ENCODE data around the gene TM4SF4.

Gene TM4SF4

DNA sequence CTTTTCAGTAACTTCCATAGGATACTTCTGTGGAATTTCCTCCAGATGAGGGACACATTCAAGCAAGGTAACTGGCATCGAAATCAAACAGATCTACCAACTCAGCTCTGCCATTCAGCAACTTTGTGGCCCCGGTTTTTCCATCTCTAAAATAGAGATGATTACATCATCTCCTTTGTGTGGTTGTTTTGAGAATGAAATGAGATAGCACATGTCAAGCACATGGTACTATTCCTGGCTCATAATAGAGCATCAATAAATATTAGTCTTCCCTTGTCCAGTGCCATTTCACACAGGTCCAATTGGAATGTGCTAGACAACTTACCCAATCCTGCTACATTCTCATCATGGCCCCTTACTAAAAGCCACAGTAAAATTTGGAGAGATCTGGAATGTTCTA is 24.2 kb upstream of the TM4SF4 start:
- no peaks in the 10 kb centered on the region for H3K36me3 ChIP-seq (ENCODE audit: control insufficient read depth, insufficient read depth, low read length)
- no peak overlapping the region for H3K56ac ChIP-seq (ENCODE audit: low read length)
- no peak overlapping the region for H2BK5ac ChIP-seq (ENCODE audit: low read length)
- H3K23ac ChIP-seq (ENCODE audit: low read length), result no peak overlapping the region
- no peak overlapping the region for H4K8ac ChIP-seq (ENCODE audit: low read depth, low read length)
- no peaks in the 10 kb centered on the region for H3K4me1 ChIP-seq (ENCODE audit: control insufficient read depth, low read depth, low read length)
- no peaks in the 10 kb centered on the region for H3K27me3 ChIP-seq (ENCODE audit: insufficient read depth, low read length, poor library complexity)
- no peak overlapping the region for H4K5ac ChIP-seq (ENCODE audit: low read length)
- H3K79me2 ChIP-seq (ENCODE audit: control insufficient read depth, insufficient read depth, low read length), result no peaks in the 10 kb centered on the region
- no peak overlapping the region for H3K4me3 ChIP-seq (ENCODE audit: low read length)
- H3K9ac ChIP-seq (ENCODE audit: low read length), result no peak overlapping the region
- no peak overlapping the region for H2BK15ac ChIP-seq (replicated peaks; ENCODE audit: low read depth)
- WGBS (ENCODE audit: extremely low coverage, insufficient coverage, low lambda C conversion rate), result no CpG with 5 or more reads among the region's 2 CpGs
- no peaks in the 10 kb centered on the region for H3K79me1 ChIP-seq (ENCODE audit: low read length)
- H3K27ac ChIP-seq (ENCODE audit: low read depth, low read length), result no peak overlapping the region
- no peak overlapping the region for H3K18ac ChIP-seq (ENCODE audit: low read length)
- no peak overlapping the region for H2AK5ac ChIP-seq (ENCODE audit: low read length)
- DNase-seq, result no peak
- no peak overlapping the region for H2BK120ac ChIP-seq (ENCODE audit: low read depth, low read length)
- H3K4me2 ChIP-seq (ENCODE audit: low read length), result no peak overlapping the region
- H3K4ac ChIP-seq (ENCODE audit: low read depth, low read length), result no peak overlapping the region

DNA sequence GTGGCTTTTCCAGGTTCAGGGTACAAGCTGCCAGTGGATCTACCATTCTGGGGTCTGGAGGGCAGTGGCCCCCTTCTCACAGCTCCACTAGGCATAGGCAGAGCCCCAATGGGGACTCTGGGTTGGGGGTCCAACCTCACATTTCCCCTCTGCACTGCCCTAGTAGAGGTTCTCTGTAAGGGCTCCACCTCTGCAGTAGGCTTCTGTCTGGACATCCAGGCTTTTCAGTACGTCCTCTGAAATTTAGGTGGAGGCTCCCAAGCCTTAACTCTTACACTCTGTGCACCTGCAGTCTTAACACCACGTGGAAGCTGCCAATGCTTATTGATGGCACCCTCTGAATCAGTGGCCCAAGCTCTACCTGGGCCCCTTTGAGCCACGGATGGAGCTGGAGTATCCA is 22.5 kb upstream of the TM4SF4 start:
- Histone ChIP-seq H3K18ac (ENCODE audit: low read length) (no peak overlapping the region), H2BK120ac (ENCODE audit: low read depth, low read length) (no peak overlapping the region), H3K27ac (ENCODE audit: low read depth, low read length) (no peak overlapping the region), H3K36me3 (ENCODE audit: control insufficient read depth, insufficient read depth, low read length) (no peaks in the 10 kb centered on the region), H3K4me1 (ENCODE audit: control insufficient read depth, low read depth, low read length) (no peaks in the 10 kb centered on the region), H3K4ac (ENCODE audit: low read depth, low read length) (no peak overlapping the region), H2AK5ac (ENCODE audit: low read length) (no peak overlapping the region), H3K56ac (ENCODE audit: low read length) (no peak overlapping the region), H3K4me2 (ENCODE audit: low read length) (no peak overlapping the region), H3K23ac (ENCODE audit: low read length) (no peak overlapping the region), H3K9ac (ENCODE audit: low read length) (no peak overlapping the region), H3K27me3 (ENCODE audit: insufficient read depth, low read length, poor library complexity) (no peaks in the 10 kb centered on the region), H3K4me3 (ENCODE audit: low read length) (no peak overlapping the region), H3K79me1 (ENCODE audit: low read length) (no peaks in the 10 kb centered on the region), H4K5ac (ENCODE audit: low read length) (no peak overlapping the region), H4K8ac (ENCODE audit: low read depth, low read length) (no peak overlapping the region), H3K79me2 (ENCODE audit: control insufficient read depth, insufficient read depth, low read length) (no peaks in the 10 kb centered on the region), H2BK15ac (replicated peaks; ENCODE audit: low read depth) (no peak overlapping the region), H2BK5ac (ENCODE audit: low read length) (no peak overlapping the region)
- no CpG with 5 or more reads among the region's 3 CpGs for WGBS (ENCODE audit: extremely low coverage, insufficient coverage, low lambda C conversion rate)
- DNase-seq, result no peak

DNA sequence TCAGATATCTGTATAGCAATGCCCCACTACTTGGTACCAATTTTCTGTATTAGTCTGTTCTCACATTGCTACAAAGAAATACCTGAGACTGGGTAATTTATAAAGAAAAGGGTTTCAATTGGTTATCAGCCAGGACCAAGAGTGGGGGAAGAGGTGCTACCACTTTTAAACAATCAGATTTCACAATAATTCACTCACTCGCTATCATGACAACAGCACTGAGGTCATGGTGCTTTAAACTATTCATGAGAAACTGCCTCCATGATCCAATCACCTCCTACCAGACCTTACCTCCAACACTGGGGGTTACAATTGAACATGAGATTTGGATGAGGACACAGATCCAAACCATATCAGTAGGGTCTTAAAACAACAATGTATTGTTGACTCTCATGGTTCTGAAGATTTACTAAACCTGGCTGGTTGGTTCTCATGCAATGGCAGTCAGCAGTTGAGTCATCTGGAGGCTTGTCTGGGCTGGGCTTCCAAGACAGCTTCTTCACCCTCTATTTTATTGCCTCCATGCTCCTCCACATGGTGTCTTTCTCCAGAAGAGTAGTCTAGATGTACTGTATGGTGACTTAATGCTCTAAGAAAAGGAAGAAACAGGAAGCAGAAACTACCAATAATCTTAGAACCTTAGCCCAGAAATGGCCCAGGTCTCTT is 21.2 kb upstream of the TM4SF4 start:
- no peak overlapping the region for H2BK120ac ChIP-seq (ENCODE audit: low read depth, low read length)
- no peak overlapping the region for H2AK5ac ChIP-seq (ENCODE audit: low read length)
- H2BK15ac ChIP-seq (replicated peaks; ENCODE audit: low read depth), result no peak overlapping the region
- no peaks in the 10 kb centered on the region for H3K79me2 ChIP-seq (ENCODE audit: control insufficient read depth, insufficient read depth, low read length)
- no peaks in the 10 kb centered on the region for H3K27me3 ChIP-seq (ENCODE audit: insufficient read depth, low read length, poor library complexity)
- no peaks in the 10 kb centered on the region for H3K4me1 ChIP-seq (ENCODE audit: control insufficient read depth, low read depth, low read length)
- no peak overlapping the region for H3K27ac ChIP-seq (ENCODE audit: low read depth, low read length)
- H3K79me1 ChIP-seq (ENCODE audit: low read length), result no peaks in the 10 kb centered on the region
- H3K18ac ChIP-seq (ENCODE audit: low read length), result no peak overlapping the region
- WGBS (ENCODE audit: extremely low coverage, insufficient coverage, low lambda C conversion rate), result no CpG with 5 or more reads among the region's 1 CpG
- no peak overlapping the region for H3K4ac ChIP-seq (ENCODE audit: low read depth, low read length)
- DNase-seq, result no peak
- H3K23ac ChIP-seq (ENCODE audit: low read length), result no peak overlapping the region
- no peak overlapping the region for H2BK5ac ChIP-seq (ENCODE audit: low read length)
- H3K4me2 ChIP-seq (ENCODE audit: low read length), result no peak overlapping the region
- H4K8ac ChIP-seq (ENCODE audit: low read depth, low read length), result no peak overlapping the region
- no peak overlapping the region for H3K4me3 ChIP-seq (ENCODE audit: low read length)
- no peaks in the 10 kb centered on the region for H3K36me3 ChIP-seq (ENCODE audit: control insufficient read depth, insufficient read depth, low read length)
- no peak overlapping the region for H3K56ac ChIP-seq (ENCODE audit: low read length)
- H4K5ac ChIP-seq (ENCODE audit: low read length), result no peak overlapping the region
- H3K9ac ChIP-seq (ENCODE audit: low read length), result no peak overlapping the region

DNA sequence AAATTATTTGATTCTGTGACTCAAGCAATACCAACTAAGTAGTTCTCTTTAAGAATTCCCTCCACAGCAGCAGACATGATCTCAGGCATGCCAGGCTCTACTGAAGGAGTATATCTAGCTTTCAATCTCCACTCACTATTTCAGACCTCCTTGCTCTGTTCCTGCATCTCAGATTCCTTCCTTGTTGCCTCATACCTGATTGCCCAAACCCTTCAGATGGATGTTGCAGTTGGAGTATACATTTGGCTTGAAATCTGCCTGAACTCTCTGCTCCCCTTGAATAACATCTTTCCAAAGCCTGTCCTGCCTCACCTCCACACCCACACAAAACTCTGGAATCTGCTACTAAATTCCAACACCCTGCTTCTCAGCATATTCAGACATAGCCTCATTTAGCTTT is 19.8 kb upstream of the TM4SF4 start:
- Histone ChIP-seq H2BK15ac (replicated peaks; ENCODE audit: low read depth) (no peak overlapping the region), H3K4me2 (ENCODE audit: low read length) (no peak overlapping the region), H4K5ac (ENCODE audit: low read length) (no peak overlapping the region), H3K79me1 (ENCODE audit: low read length) (no peaks in the 10 kb centered on the region), H3K9ac (ENCODE audit: low read length) (no peak overlapping the region), H2AK5ac (ENCODE audit: low read length) (no peak overlapping the region), H3K36me3 (ENCODE audit: control insufficient read depth, insufficient read depth, low read length) (no peaks in the 10 kb centered on the region), H2BK120ac (ENCODE audit: low read depth, low read length) (no peak overlapping the region), H3K18ac (ENCODE audit: low read length) (no peak overlapping the region), H4K8ac (ENCODE audit: low read depth, low read length) (no peak overlapping the region), H3K27me3 (ENCODE audit: insufficient read depth, low read length, poor library complexity) (no peaks in the 10 kb centered on the region), H3K23ac (ENCODE audit: low read length) (no peak overlapping the region), H3K4ac (ENCODE audit: low read depth, low read length) (no peak overlapping the region), H3K4me3 (ENCODE audit: low read length) (no peak overlapping the region), H3K79me2 (ENCODE audit: control insufficient read depth, insufficient read depth, low read length) (no peaks in the 10 kb centered on the region), H2BK5ac (ENCODE audit: low read length) (no peak overlapping the region), H3K56ac (ENCODE audit: low read length) (no peak overlapping the region), H3K4me1 (ENCODE audit: control insufficient read depth, low read depth, low read length) (no peaks in the 10 kb centered on the region), H3K27ac (ENCODE audit: low read depth, low read length) (no peak overlapping the region)
- peak; percentile 74 for DNase-seq

DNA sequence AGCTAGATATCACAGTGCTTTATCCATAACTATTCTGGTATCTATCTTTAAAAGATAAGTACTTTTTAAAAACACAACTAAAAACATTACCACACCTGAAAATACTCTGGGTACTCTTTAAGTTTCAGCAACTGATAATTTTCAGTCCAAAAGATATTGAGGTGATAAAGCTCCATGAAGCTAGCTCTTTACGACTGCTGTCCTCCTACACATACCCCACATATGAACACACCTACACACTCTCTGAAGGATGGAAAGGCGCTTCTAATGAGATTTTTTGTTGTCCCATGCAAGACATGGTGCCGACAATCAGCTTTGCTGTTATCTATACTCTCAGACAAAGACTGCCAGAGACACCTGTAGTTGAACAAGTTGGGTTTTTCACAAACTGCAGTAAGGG is 19.1 kb upstream of the TM4SF4 start:
- H3K23ac ChIP-seq (ENCODE audit: low read length), result no peak overlapping the region
- H3K4me3 ChIP-seq (ENCODE audit: low read length), result no peak overlapping the region
- no peaks in the 10 kb centered on the region for H3K36me3 ChIP-seq (ENCODE audit: control insufficient read depth, insufficient read depth, low read length)
- no peak overlapping the region for H3K27ac ChIP-seq (ENCODE audit: low read depth, low read length)
- no peak overlapping the region for H2BK5ac ChIP-seq (ENCODE audit: low read length)
- no peak overlapping the region for H3K9ac ChIP-seq (ENCODE audit: low read length)
- no peaks in the 10 kb centered on the region for H3K4me1 ChIP-seq (ENCODE audit: control insufficient read depth, low read depth, low read length)
- no peak overlapping the region for H2AK5ac ChIP-seq (ENCODE audit: low read length)
- H3K4me2 ChIP-seq (ENCODE audit: low read length), result no peak overlapping the region
- H2BK15ac ChIP-seq (replicated peaks; ENCODE audit: low read depth), result no peak overlapping the region
- H3K18ac ChIP-seq (ENCODE audit: low read length), result no peak overlapping the region
- H2BK120ac ChIP-seq (ENCODE audit: low read depth, low read length), result no peak overlapping the region
- H3K4ac ChIP-seq (ENCODE audit: low read depth, low read length), result no peak overlapping the region
- DNase-seq, result no peak
- no peaks in the 10 kb centered on the region for H3K27me3 ChIP-seq (ENCODE audit: insufficient read depth, low read length, poor library complexity)
- WGBS (ENCODE audit: extremely low coverage, insufficient coverage, low lambda C conversion rate), result no CpG with 5 or more reads among the region's 3 CpGs
- H3K56ac ChIP-seq (ENCODE audit: low read length), result no peak overlapping the region
- H3K79me1 ChIP-seq (ENCODE audit: low read length), result no peaks in the 10 kb centered on the region
- H4K5ac ChIP-seq (ENCODE audit: low read length), result no peak overlapping the region
- no peaks in the 10 kb centered on the region for H3K79me2 ChIP-seq (ENCODE audit: control insufficient read depth, insufficient read depth, low read length)
- H4K8ac ChIP-seq (ENCODE audit: low read depth, low read length), result no peak overlapping the region

DNA sequence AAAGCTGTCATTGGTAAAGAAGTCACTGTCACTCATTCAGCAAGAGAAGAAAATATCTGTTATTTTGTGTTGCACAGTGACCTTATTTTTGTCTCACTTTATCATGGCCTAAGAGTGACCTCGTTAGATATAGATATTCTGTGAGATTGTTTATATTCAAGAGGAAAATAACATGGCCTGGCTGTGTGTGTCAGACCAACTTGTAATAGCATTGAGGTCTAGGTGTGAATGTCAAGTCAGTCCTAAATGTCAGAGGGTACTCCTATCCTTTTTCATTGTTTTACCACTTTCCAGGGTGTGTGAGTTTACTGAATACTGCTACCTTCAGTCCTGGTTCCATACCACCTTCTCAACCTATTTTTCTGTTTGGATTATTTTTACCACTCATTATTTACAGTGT is 18.5 kb upstream of the TM4SF4 start:
- no peak for DNase-seq
- H4K5ac ChIP-seq (ENCODE audit: low read length), result no peak overlapping the region
- H3K23ac ChIP-seq (ENCODE audit: low read length), result no peak overlapping the region
- no peaks in the 10 kb centered on the region for H3K79me1 ChIP-seq (ENCODE audit: low read length)
- H2AK5ac ChIP-seq (ENCODE audit: low read length), result no peak overlapping the region
- H3K56ac ChIP-seq (ENCODE audit: low read length), result no peak overlapping the region
- H4K8ac ChIP-seq (ENCODE audit: low read depth, low read length), result no peak overlapping the region
- no peaks in the 10 kb centered on the region for H3K79me2 ChIP-seq (ENCODE audit: control insufficient read depth, insufficient read depth, low read length)
- WGBS (ENCODE audit: extremely low coverage, insufficient coverage, low lambda C conversion rate), result no CpG with 5 or more reads among the region's 1 CpG
- H3K27me3 ChIP-seq (ENCODE audit: insufficient read depth, low read length, poor library complexity), result no peaks in the 10 kb centered on the region
- H3K4me2 ChIP-seq (ENCODE audit: low read length), result no peak overlapping the region
- no peak overlapping the region for H3K4me3 ChIP-seq (ENCODE audit: low read length)
- H3K4ac ChIP-seq (ENCODE audit: low read depth, low read length), result no peak overlapping the region
- H2BK15ac ChIP-seq (replicated peaks; ENCODE audit: low read depth), result no peak overlapping the region
- no peak overlapping the region for H3K27ac ChIP-seq (ENCODE audit: low read depth, low read length)
- H3K9ac ChIP-seq (ENCODE audit: low read length), result no peak overlapping the region
- no peak overlapping the region for H3K18ac ChIP-seq (ENCODE audit: low read length)
- H3K36me3 ChIP-seq (ENCODE audit: control insufficient read depth, insufficient read depth, low read length), result no peaks in the 10 kb centered on the region
- no peaks in the 10 kb centered on the region for H3K4me1 ChIP-seq (ENCODE audit: control insufficient read depth, low read depth, low read length)
- H2BK5ac ChIP-seq (ENCODE audit: low read length), result no peak overlapping the region
- H2BK120ac ChIP-seq (ENCODE audit: low read depth, low read length), result no peak overlapping the region
